K562 (cell line): ENCODE data around the gene RASD2. TPM values are rescaled to one million over a fixed set of nuclear protein-coding genes. Genes with fewer than 3 reads are reported as not detected.

Experiments used
- ATAC-seq: fragments of 200-7000 bp; cut with Tn5 transposase; 3 replicates; pipeline ENCODE4 v1.9.1; 2020; ENCODE audit warnings: moderate library complexity
- BruUV-seq: library from RNA; stranded (reverse); fragments of 400-500 nt; replicated peaks from 2 replicates; lab custom pipeline; 2021; lab: Mats Ljungman, UMichigan
- CTCF ChIA-PET: fragments of 300-600 bp; formaldehyde crosslinking; extraction: SDS; loops from one replicate; lab custom pipeline; 2021; ENCODE audit warnings: low intra/inter-chr PET ratio; lab: Yijun Ruan, JAX
- POLR2A ChIA-PET: fragments of 300-600, 350-650 bp; sonication (Branson Sonifier 250); formaldehyde crosslinking; extraction: SDS; loops from one replicate; lab custom pipeline; 2021; ENCODE audit warnings: antibody characterized with exemption, inconsistent platforms; lab: Yijun Ruan, JAX
- DNase-seq, 4 experiments: peaks; one replicate each; pipeline versions ENCODE4 v3.0.0 to v3.0.0-alpha.2; 2011 to 2018; ENCODE audit warnings: low spot score in 3 of 4, mixed read lengths in 3 of 4; ENCODE audit errors: extremely low read depth in 1 of 4
- FAIRE-seq: peaks from 2 replicates; lab custom pipeline; 2011; peaks lifted over from hg19 to GRCh38; lab: Jason Lieb, UNC
- H2AFZ ChIP-seq: 2 replicates; pipeline ENCODE4 v1.6.0; 2011; ENCODE audit warnings: low read depth, low read length, control low read depth, inconsistent platforms
- H3K27ac ChIP-seq: fragments of 200-600 bp; 3 replicates; pipeline ENCODE4 v1.8.0; 2011; ENCODE audit warnings: low read depth, mild to moderate bottlenecking, control low read depth, inconsistent platforms, low read length, moderate library complexity, mixed read lengths; ENCODE audit errors: extremely low read depth
- H3K27me3 ChIP-seq, 2 experiments: fragments of 300-600 bp in 1 of 2; 2 replicates in 1 of 2; 3 replicates in 1 of 2; pipeline versions ENCODE4 v1.6.0 to v1.8.0; 2011; ENCODE audit warnings: inconsistent platforms in 2 of 2, low read length in 2 of 2, mild to moderate bottlenecking in 1 of 2, mixed read lengths in 1 of 2, moderate library complexity in 1 of 2; ENCODE audit not compliant: control insufficient read depth in 2 of 2, insufficient read depth in 2 of 2
- H3K36me3 ChIP-seq: fragments of 300-600 bp; 3 replicates; pipeline ENCODE4 v1.8.0; 2011; ENCODE audit warnings: mild to moderate bottlenecking, low read length, inconsistent platforms; ENCODE audit not compliant: control insufficient read depth, insufficient read depth
- H3K4me1 ChIP-seq, 2 experiments: fragments of 200-600 bp in 1 of 2; replicated peaks in 1 of 2; 2 replicates in 1 of 2; 3 replicates in 1 of 2; pipeline versions ENCODE4 v1.5.1 to v1.8.0; 2011; ENCODE audit warnings: inconsistent platforms in 2 of 2, low read length in 2 of 2, mild to moderate bottlenecking in 1 of 2, mixed read lengths in 1 of 2, moderate library complexity in 1 of 2; ENCODE audit not compliant: control insufficient read depth in 2 of 2, insufficient read depth in 2 of 2
- H3K4me2 ChIP-seq: 2 replicates; pipeline ENCODE4 v1.6.1; 2011; ENCODE audit warnings: low read length, control low read depth, inconsistent platforms, mixed read lengths; ENCODE audit not compliant: insufficient read depth
- H3K4me3 ChIP-seq: fragments of 200-600 bp; sonication (generic), shearing (Covaris generic); 2 replicates; pipeline ENCODE4 v1.5.1; 2016; ENCODE audit warnings: control low read depth, inconsistent platforms
- H3K79me2 ChIP-seq: fragments of 200-600 bp; 3 replicates; pipeline ENCODE4 v1.8.0; 2011; ENCODE audit warnings: low read length, inconsistent platforms; ENCODE audit not compliant: control insufficient read depth, insufficient read depth
- H3K9ac ChIP-seq, 2 experiments: 2 replicates each; pipeline versions ENCODE4 v1.6.0 to v1.6.1; 2011; ENCODE audit warnings: low read depth in 2 of 2, low read length in 2 of 2, control low read depth in 1 of 2, inconsistent platforms in 1 of 2, mild to moderate bottlenecking in 1 of 2, mixed read lengths in 1 of 2; ENCODE audit not compliant: insufficient read depth in 1 of 2
- H3K9me1 ChIP-seq: one replicate; pipeline ENCODE4 v1.6.0; 2011; ENCODE audit warnings: inconsistent platforms, mild to moderate bottlenecking, low read length, moderate library complexity; ENCODE audit not compliant: control insufficient read depth, insufficient read depth
- H3K9me3 ChIP-seq: replicated peaks from 2 replicates; pipeline ENCODE4 v1.5.1; 2011; ENCODE audit warnings: low read depth, low read length, inconsistent platforms; ENCODE audit not compliant: control insufficient read depth, insufficient read depth
- H4K20me1 ChIP-seq: replicated peaks from 2 replicates; pipeline ENCODE4 v1.6.1; 2011; ENCODE audit warnings: low read length, inconsistent platforms, mixed read lengths; ENCODE audit not compliant: control insufficient read depth, insufficient read depth
- BACH1 ChIP-seq: fragments of 200-800 bp; sonication (Bioruptor generic); IDR thresholded peaks from 2 replicates; pipeline ENCODE4 v1.6.1; 2016; ENCODE audit warnings: missing genetic modification characterization, missing compliant biosample characterization
- E2F1 ChIP-seq: sonication (generic); formaldehyde crosslinking; IDR thresholded peaks from 2 replicates; pipeline ENCODE4 v1.8.1; 2023; ENCODE audit warnings: mild to moderate bottlenecking, missing genetic modification reagents, moderate library complexity
- FOXP4 ChIP-seq: sonication (generic); formaldehyde crosslinking; IDR thresholded peaks from 2 replicates; pipeline ENCODE4 v1.8.0; 2022; ENCODE audit warnings: mild to moderate bottlenecking, missing genetic modification reagents, borderline replicate concordance
- GTF2F1 ChIP-seq: IDR thresholded peaks from 2 replicates; pipeline ENCODE4 v1.6.1; 2011; ENCODE audit warnings: low read depth, low read length, improper control_type of control experiment
- GTF3C2 ChIP-seq: IDR thresholded peaks from 3 replicates; pipeline ENCODE4 v1.6.1; 2011; ENCODE audit warnings: borderline replicate concordance, mild to moderate bottlenecking, moderate library complexity; ENCODE audit not compliant: insufficient read length; ENCODE audit errors: extremely low read depth
- NR2C1 ChIP-seq, 2 experiments: fragments of 450-650 bp; IDR thresholded peaks; 2 replicates each; pipeline ENCODE4 v1.6.1; 2017; ENCODE audit warnings: mild to moderate bottlenecking in 2 of 2, antibody characterized with exemption in 1 of 2, inconsistent platforms in 1 of 2, missing compliant biosample characterization in 1 of 2, missing genetic modification characterization in 1 of 2
- ZFP1 ChIP-seq: fragments of 450-650 bp; formaldehyde crosslinking; IDR thresholded peaks from 2 replicates; pipeline ENCODE4 v1.4.0; 2020; ENCODE audit warnings: mild to moderate bottlenecking, mixed read lengths
- ZFX ChIP-seq: sonication (generic); formaldehyde crosslinking; IDR thresholded peaks from 2 replicates; pipeline ENCODE4 v1.8.0; 2022; ENCODE audit warnings: mild to moderate bottlenecking, missing genetic modification reagents, moderate library complexity
- ZNF124 ChIP-seq: sonication (generic); formaldehyde crosslinking; IDR thresholded peaks from 2 replicates; pipeline ENCODE4 v1.8.1; 2022; ENCODE audit warnings: missing genetic modification reagents
- ZNF518B ChIP-seq: fragments of 250-450 bp; sonication (Bioruptor Pico); IDR thresholded peaks from 2 replicates; pipeline ENCODE4 v1.5.0; 2021; ENCODE audit warnings: mild to moderate bottlenecking, moderate library complexity
- WGBS: fragments of 100-300 bp; shearing (Covaris generic); methylation state at CpG from one replicate; pipeline ENCODE4 v1.1.6; 2016; ENCODE audit warnings: low coverage, mixed read lengths; ENCODE audit not compliant: insufficient coverage; ENCODE audit errors: missing lambda C conversion rate; 5-methylcytosine and 5-hydroxymethylcytosine counted together
- in situ Hi-C: fragments of 300-500 bp; cut with MboI; formaldehyde crosslinking; loops from 4 replicates; pipeline ENCODE4 v1.15.0; 2018; ENCODE audit warnings: inconsistent platforms, mixed read lengths
- intact Hi-C: fragments of 100-400 bp; cut with micrococcal nuclease; formaldehyde crosslinking; loops from 2 replicates; pipeline ENCODE4 v1.14.2; 2022
- polyA plus RNA-seq, 8 experiments: library from polyadenylated mRNA; depleted of rRNA in 4 of 8; stranded (reverse) in 5 of 8; unstranded in 3 of 8; fragments of >200 nt; fragmentation: Nextera tagmentation in 2 of 8; fragmentation: Illumina TruSeq in 1 of 8; extraction: Ambion mirVana in 2 of 8; extraction: Trizol in 1 of 8; gene quantifications; 2 replicates each; pipeline versions ENCODE4 v1.2.1 to v1.2.3, GENCODE V29; 2011 to 2014; ENCODE audit warnings: inconsistent platforms in 1 of 8, missing spikeins in 1 of 8
- total RNA-seq, 7 experiments: library from RNA; depleted of rRNA in 6 of 7; stranded (reverse); fragments of >200 nt in 6 of 7; fragmentation: Illumina TruSeq in 2 of 7; extraction: Trizol in 2 of 7; gene quantifications; 2 replicates each; pipeline versions ENCODE4 v1.2.1 to v1.2.3, GENCODE V29; 2011 to 2021; ENCODE audit warnings: low replicate concordance in 1 of 7

The RASD2 gene
- total and polyA plus RNA-seq, 9 of the 15 experiments (the other 6 are each of a cell fraction or from before 2014, with no cell fraction given): 0.05 TPM; not detected in 8

GRCh38 chr22:35516723-35517122 lies 23.9 kb upstream of the RASD2 start:
- POLR2A ChIA-PET: interaction anchor here (0.6 kb wide), 1 partner anchor 102 kb away, joined by 5 read pairs; no protein-coding TSS in a partner anchor
- H3K9ac ChIP-seq: no peak overlapping the region
- FAIRE-seq (no peak), DNase-seq (no peak), ATAC-seq (no peak)
- H2AFZ ChIP-seq: no peak overlapping the region
- H3K27me3 ChIP-seq: peaks cover 3 to 28% of the 10 kb centered on the region in 2 experiments; a peak in 2 of 5 replicates
- no peaks in the 10 kb centered on the region for H3K9me1 ChIP-seq
- peaks cover 5 to 6% of the 10 kb centered on the region in 2 experiments; a peak in 3 of 5 replicates for H3K4me1 ChIP-seq
- BruUV-seq: no TSS peak
- no peak overlapping the region for H3K27ac ChIP-seq
- H3K79me2 ChIP-seq: no peaks in the 10 kb centered on the region
- H3K4me3 ChIP-seq: no peak overlapping the region
- H3K9me3 ChIP-seq: no peaks in the 10 kb centered on the region
- no peak overlapping the region for H3K4me2 ChIP-seq
- in situ Hi-C loops: no loop called here
- peaks cover 5% of the 10 kb centered on the region; the same call in 1 of the 2 replicates for H4K20me1 ChIP-seq
- TF ChIP-seq E2F1 (CRISPR knock-in tag): no peak
- no peak for TF ChIP-seq FOXP4
- TF ChIP-seq ZNF518B (CRISPR knock-in tag): no peak
- TF ChIP-seq GTF3C2: no peak
- no peak for TF ChIP-seq ZFX
- no peak for TF ChIP-seq GTF2F1
- no peak for TF ChIP-seq ZFP1 (CRISPR knock-in tag)
- no peak for TF ChIP-seq ZNF124 (CRISPR knock-in tag)
- TF ChIP-seq BACH1 (tag): no peak
- no peak for TF ChIP-seq NR2C1 (IDR thresholded peaks at IDR 0.05)
- TF ChIP-seq NR2C1 (tag; IDR thresholded peaks at IDR 0.05): no peak
- TF ChIP-seq, all 486 proteins: peak for 0
- CTCF ChIA-PET: no interaction called here
- 0% methylated on average over 6 of the region's 9 CpGs for WGBS
- intact Hi-C loops: no loop called here
- no peaks in the 10 kb centered on the region for H3K36me3 ChIP-seq
